WERI-Rb-1 (cell line): Measurements from ENCODE around the gene UBALD2.

Experiments
- DNase-seq: peaks from one replicate; pipeline ENCODE4 v3.0.0-alpha.2; 2020
- H3K27ac ChIP-seq: fragments of 250-450 bp; sonication (Bioruptor Pico); 2 replicates; pipeline ENCODE4 v1.5.1; 2020; ENCODE audit warnings: mild to moderate bottlenecking, moderate library complexity
- H3K27me3 ChIP-seq: fragments of 250-450 bp; sonication (Bioruptor Pico); 2 replicates; pipeline ENCODE4 v1.5.1; 2021; ENCODE audit warnings: mild to moderate bottlenecking, low read depth, moderate library complexity; ENCODE audit not compliant: insufficient read depth, severe bottlenecking
- H3K36me3 ChIP-seq: fragments of 250-450 bp; sonication (Bioruptor Pico); 2 replicates; pipeline ENCODE4 v1.5.1; 2020; ENCODE audit warnings: mild to moderate bottlenecking, moderate library complexity
- H3K4me3 ChIP-seq: 2 replicates; pipeline ENCODE4 v1.5.1; 2011; ENCODE audit warnings: low read depth, mild to moderate bottlenecking, control low read depth, low read length
- H3K9me3 ChIP-seq: fragments of 250-450 bp; sonication (Bioruptor Pico); 2 replicates; pipeline ENCODE4 v1.5.1; 2021; ENCODE audit warnings: mild to moderate bottlenecking, moderate library complexity; ENCODE audit not compliant: severe bottlenecking
- TF ChIP-seq, protein P1 (sequence below): IDR thresholded peaks from 2 replicates; pipeline ENCODE4 v1.5.1; 2011; ENCODE audit warnings: low read depth, mild to moderate bottlenecking, control low read depth, inconsistent platforms, low read length

UBALD2 gene

DNA sequence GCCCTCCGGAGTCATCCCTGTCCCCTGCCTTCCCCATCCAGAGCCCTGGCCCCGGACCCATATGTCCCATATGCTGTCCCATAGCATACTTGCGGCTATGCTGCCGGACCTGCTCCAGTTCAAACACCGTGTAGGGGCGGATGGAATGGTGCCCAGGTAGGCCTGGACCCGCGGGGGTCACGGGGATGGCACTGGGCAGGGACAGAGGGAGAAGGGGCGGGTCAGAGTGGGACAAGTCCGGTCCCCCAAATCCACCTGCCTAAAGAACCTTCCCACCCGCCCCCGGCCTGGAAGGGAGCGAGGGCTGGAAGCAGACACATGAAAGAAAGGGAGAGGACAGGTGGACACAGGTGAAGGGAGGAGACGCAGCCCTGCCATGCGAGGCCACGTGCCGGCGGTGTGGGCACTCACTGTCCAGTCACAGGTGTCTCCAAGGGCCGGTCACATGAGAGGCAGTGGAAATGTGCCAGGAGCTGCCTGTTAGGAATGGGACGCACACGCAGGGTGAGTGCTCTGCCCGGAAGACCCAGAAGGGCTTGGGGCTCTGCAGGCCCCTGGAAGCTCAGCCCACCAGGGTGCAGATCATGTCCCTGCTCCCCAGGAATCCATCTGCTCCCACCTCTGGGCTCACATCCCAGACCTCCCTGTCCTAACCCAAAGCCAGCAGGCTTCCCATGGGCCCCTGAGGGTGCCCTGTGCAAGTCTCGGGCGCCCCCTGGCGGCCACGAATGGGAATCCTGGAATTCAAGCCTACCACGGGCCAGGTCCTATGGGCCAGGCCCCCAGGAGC lies 14.0 kb downstream of the UBALD2 start:
- Histone ChIP-seq H3K27me3 (no peaks in the 10 kb centered on the region), H3K4me3 (no peak overlapping the region)

DNA sequence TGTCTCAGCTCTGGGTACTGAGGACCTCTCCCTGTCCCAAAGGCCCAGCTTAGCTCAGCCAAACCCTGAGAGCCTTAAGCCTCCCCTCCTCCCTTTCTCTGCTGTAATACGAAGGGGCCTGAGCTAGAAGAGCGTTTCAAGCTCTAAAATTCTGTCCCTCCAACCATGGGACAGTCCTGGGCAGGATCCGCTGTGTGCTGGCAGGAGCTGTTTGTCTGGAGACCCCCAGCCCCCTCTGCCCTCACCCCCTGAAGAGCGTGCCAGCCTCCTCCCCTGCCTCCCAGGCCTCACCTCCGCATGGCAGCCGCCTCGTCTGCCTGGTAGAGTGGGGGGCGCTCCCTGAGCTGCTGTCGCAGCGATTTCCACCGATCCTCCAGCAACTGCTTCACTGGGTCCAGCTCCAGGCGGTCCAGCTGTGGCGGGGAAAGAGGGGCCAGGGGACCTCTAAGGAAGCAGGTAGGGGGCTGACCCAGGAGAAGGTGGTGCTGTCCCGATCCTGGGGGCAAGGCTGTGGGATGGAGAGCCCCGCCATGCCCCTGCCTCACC lies 14.7 kb downstream of the UBALD2 start:
- TF ChIP-seq, protein P1, sequence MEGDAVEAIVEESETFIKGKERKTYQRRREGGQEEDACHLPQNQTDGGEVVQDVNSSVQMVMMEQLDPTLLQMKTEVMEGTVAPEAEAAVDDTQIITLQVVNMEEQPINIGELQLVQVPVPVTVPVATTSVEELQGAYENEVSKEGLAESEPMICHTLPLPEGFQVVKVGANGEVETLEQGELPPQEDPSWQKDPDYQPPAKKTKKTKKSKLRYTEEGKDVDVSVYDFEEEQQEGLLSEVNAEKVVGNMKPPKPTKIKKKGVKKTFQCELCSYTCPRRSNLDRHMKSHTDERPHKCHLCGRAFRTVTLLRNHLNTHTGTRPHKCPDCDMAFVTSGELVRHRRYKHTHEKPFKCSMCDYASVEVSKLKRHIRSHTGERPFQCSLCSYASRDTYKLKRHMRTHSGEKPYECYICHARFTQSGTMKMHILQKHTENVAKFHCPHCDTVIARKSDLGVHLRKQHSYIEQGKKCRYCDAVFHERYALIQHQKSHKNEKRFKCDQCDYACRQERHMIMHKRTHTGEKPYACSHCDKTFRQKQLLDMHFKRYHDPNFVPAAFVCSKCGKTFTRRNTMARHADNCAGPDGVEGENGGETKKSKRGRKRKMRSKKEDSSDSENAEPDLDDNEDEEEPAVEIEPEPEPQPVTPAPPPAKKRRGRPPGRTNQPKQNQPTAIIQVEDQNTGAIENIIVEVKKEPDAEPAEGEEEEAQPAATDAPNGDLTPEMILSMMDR, result no peak
- H3K27me3 ChIP-seq, result no peaks in the 10 kb centered on the region
- no peak overlapping the region for H3K27ac ChIP-seq
- no peaks in the 10 kb centered on the region for H3K9me3 ChIP-seq
- no peak for DNase-seq
- H3K36me3 ChIP-seq, result peaks cover 14% of the 10 kb centered on the region
- H3K4me3 ChIP-seq, result no peak overlapping the region

More for the DNA sequence above, 14.0 kb downstream of the UBALD2 start:
- peak; percentile 92 for DNase-seq
- Histone ChIP-seq H3K27ac (peak overlapping the region; percentile 6), H3K9me3 (no peaks in the 10 kb centered on the region), H3K36me3 (peaks cover 14% of the 10 kb centered on the region)
- TF ChIP-seq, protein P1, result peak; percentile 97

DNA sequence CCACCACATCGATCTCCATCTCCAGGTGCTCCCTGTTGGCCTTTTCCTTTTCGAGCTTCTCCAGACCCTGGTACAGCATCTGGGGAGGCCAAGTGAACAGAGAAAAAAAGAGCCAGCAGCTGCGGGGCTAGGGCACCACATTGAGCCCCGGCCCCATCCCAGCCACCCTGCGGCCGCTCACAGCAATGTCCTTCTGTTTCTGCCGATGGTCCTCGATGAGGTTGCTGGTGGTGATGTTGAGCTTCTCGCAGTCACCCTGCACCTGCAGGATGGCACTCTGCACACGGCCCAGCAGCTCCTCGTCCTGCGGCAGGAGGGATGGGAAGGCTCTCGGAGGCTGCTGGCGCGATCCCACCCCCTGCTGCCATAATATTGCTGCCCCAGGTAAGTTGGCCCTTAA lies 15.5 kb downstream of the UBALD2 start:
- no peak for DNase-seq
- Histone ChIP-seq H3K36me3 (peaks cover 17% of the 10 kb centered on the region), H3K9me3 (no peaks in the 10 kb centered on the region), H3K4me3 (no peak overlapping the region), H3K27ac (no peak overlapping the region), H3K27me3 (no peaks in the 10 kb centered on the region)
- TF ChIP-seq, protein P1, result no peak

DNA sequence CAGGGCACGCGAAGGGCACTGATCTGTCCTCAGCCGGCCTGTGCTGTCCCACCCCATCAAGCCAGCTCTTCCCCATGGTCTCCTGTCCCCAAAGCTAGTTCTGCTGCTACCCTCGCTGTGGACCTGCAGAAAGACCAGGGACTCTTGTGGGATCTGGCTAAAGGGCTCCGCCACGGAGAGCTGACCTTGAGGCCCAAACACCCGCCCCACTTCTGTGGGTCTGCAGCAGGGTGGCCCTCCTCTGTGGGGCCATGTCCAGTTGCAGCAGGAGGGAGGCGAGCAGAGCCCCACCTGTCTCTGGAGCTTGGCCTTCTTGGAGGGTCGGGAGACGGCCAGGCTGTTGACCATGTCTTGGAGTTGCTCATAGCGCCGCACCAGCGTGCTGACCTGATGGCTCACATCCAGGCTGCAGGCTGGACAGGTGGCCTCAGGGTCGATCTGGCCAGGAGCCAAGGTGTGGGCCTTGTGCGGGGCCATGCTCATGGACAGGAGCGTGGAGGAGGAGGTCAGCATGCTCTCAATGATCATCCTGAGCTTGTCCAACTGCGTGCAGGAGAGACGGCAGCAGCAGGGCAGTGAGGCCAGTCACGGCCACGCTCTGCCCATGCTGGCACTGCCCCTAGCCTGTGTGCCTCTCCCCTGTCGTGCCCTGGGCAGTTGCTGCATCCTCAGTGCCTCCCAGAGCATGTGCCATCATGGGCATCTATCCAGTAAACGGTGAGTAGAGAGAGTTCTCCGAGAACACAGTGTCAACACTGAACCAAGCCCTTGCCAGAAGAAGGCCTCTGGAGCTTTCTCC lies 16.6 kb downstream of the UBALD2 start:
- Histone ChIP-seq H3K9me3 (no peaks in the 10 kb centered on the region), H3K36me3 (peaks cover 17% of the 10 kb centered on the region), H3K27ac (no peak overlapping the region), H3K27me3 (no peaks in the 10 kb centered on the region), H3K4me3 (no peak overlapping the region)
- DNase-seq, result no peak
- TF ChIP-seq, protein P1, result no peak

DNA sequence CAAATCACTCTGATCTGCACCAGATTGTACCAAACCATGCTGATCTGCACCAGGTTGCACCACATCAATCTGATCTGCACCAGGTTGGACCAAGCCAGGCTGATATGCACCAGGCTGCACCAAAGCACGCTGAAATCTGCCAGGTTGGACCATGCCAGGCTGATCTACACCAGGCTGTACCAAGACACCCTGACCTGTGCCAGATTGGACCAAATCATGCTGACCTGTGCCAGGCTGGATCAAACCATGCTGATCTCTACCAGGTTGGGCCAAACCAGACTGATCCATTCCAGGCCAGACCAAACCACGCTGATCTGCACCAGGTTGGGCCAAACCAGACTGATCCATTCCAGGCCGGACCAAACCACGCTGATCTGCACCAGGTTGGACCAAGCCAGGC lies 27.4 kb downstream of the UBALD2 start:
- peaks cover 34% of the 10 kb centered on the region for H3K36me3 ChIP-seq
- TF ChIP-seq, protein P1, result no peak
- no peaks in the 10 kb centered on the region for H3K9me3 ChIP-seq
- no peak for DNase-seq
- H3K27me3 ChIP-seq, result no peaks in the 10 kb centered on the region
- H3K27ac ChIP-seq, result no peak overlapping the region
- no peak overlapping the region for H3K4me3 ChIP-seq
